ENCODE data around the gene RNF212. TPM values are rescaled to one million over a fixed set of nuclear protein-coding genes. Genes with fewer than 3 reads are reported as not detected.

The RNF212 gene
- total and polyA plus RNA-seq, 2 experiments from 2014 or later: 0.80 to 1.7 TPM

GRCh38 chr4:1028574-1029220, 84.7 kb downstream of the RNF212 start:
- peaks cover 14% of the 10 kb centered on the region for H3K4me1 ChIP-seq (ENCODE audit: low read depth)
- no peaks in the 10 kb centered on the region for H3K27me3 ChIP-seq
- no peak for DNase-seq (ENCODE audit: low read depth in 1 of 2, low spot score in 1 of 2)
- no peaks in the 10 kb centered on the region for H3K9me3 ChIP-seq (ENCODE audit: low read depth)
- TF ChIP-seq CTCF (IDR thresholded peaks at IDR 0.05; ENCODE audit: low read depth, low read length): no peak
- no peak overlapping the region for H3K27ac ChIP-seq
- no peak overlapping the region for H3K4me3 ChIP-seq
- no peaks in the 10 kb centered on the region for H3K36me3 ChIP-seq

- Histone ChIP-seq H3K4me3 (no peak overlapping the region), H3K27me3 (no peaks in the 10 kb centered on the region), H3K36me3 (no peaks in the 10 kb centered on the region), H3K4me1 (ENCODE audit: low read depth) (peaks cover 14% of the 10 kb centered on the region), H3K27ac (no peak overlapping the region), H3K9me3 (ENCODE audit: low read depth) (no peaks in the 10 kb centered on the region)
- no peak for TF ChIP-seq CTCF (IDR thresholded peaks at IDR 0.05; ENCODE audit: low read depth, low read length)
- DNase-seq (ENCODE audit: low read depth in 1 of 2, low spot score in 1 of 2): peak in 1 of 2 donors; percentile 43
Measured at GRCh38 chr4:1027915-1028238, 85.5 kb downstream of the RNF212 start.

- peak overlapping the region; percentile 22 for H3K27ac ChIP-seq
- H3K27me3 ChIP-seq: no peaks in the 10 kb centered on the region
- H3K36me3 ChIP-seq: no peaks in the 10 kb centered on the region
- DNase-seq (ENCODE audit: low read depth in 1 of 2, low spot score in 1 of 2): no peak
- H3K4me1 ChIP-seq (ENCODE audit: low read depth): peaks cover 14% of the 10 kb centered on the region
- TF ChIP-seq CTCF (IDR thresholded peaks at IDR 0.05; ENCODE audit: low read depth, low read length): no peak
- H3K4me3 ChIP-seq: no peak overlapping the region
- no peaks in the 10 kb centered on the region for H3K9me3 ChIP-seq (ENCODE audit: low read depth)
Measured at GRCh38 chr4:1027219-1027914, 86.0 kb downstream of the RNF212 start.

GRCh38 chr4:1026115-1026514, 87.2 kb downstream of the RNF212 start:
- no peaks in the 10 kb centered on the region for H3K36me3 ChIP-seq
- no peaks in the 10 kb centered on the region for H3K9me3 ChIP-seq (ENCODE audit: low read depth)
- H3K27ac ChIP-seq: no peak overlapping the region
- H3K4me1 ChIP-seq (ENCODE audit: low read depth): peaks cover 14% of the 10 kb centered on the region
- DNase-seq (ENCODE audit: low read depth in 1 of 2, low spot score in 1 of 2): peak in 1 of 2 donors; percentile 65
- no peak overlapping the region for H3K4me3 ChIP-seq
- no peak for TF ChIP-seq CTCF (IDR thresholded peaks at IDR 0.05; ENCODE audit: low read depth, low read length)
- no peaks in the 10 kb centered on the region for H3K27me3 ChIP-seq

- Histone ChIP-seq H3K4me3 (no peak overlapping the region), H3K9me3 (ENCODE audit: low read depth) (no peaks in the 10 kb centered on the region), H3K4me1 (ENCODE audit: low read depth) (peaks cover 14% of the 10 kb centered on the region), H3K27ac (no peak overlapping the region), H3K36me3 (no peaks in the 10 kb centered on the region), H3K27me3 (no peaks in the 10 kb centered on the region)
- no peak for DNase-seq (ENCODE audit: low read depth in 1 of 2, low spot score in 1 of 2)
- no peak for TF ChIP-seq CTCF (IDR thresholded peaks at IDR 0.05; ENCODE audit: low read depth, low read length)
Measured at GRCh38 chr4:1024882-1025545, 88.3 kb downstream of the RNF212 start.
